GM21447 (cell line): ENCODE data around the gene SLC23A2.
"Not testable (repeated sequence)": the region's sequence is repeated elsewhere in the genome, so short reads cannot be mapped to it uniquely, and the experiment has no call there.

Source experiments
- ATAC-seq: cut with Tn5 transposase; IDR thresholded peaks from one replicate; pipeline ENCODE4 v1.9.1; 2021; ENCODE audit not compliant: unreplicated experiment

The SLC23A2 gene

DNA sequence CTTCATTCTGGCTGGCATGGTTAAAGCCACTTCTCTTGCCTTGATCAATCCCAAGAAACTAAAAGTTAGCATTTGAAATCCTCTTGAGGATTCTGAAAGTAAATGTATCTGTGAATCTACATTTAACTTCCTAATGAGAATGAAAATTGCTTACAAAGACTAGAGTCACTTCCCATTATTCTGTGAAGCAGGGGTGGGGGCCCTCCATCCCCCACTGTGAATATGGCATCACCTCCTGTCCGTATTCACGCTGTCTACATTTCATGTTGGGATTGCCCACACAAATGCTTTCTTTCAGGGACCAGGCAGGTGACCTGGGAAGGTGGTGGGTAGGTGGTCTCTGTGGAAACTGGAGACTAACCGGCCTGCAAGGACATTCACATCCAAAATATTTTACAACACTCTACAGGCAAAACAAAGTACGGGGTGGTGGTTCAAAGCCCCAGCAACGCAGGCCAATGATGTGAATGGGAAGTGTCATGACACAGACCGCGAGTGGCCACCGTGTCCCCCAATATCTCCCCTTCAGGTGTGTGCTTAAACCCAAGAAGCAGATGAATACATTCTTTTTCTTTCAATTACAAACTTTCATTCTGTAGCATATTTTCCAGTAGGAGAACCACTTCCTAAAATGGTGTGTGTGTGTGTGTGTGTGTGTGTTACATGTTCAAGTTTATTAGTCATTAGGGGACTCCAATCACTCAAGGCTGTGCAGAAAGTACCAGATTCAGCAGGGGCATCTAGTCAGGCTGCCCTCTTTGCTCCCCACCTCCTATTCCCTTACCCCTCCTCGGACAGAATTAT is 147.4 kb downstream of the SLC23A2 start:
- ATAC-seq = no peak

DNA sequence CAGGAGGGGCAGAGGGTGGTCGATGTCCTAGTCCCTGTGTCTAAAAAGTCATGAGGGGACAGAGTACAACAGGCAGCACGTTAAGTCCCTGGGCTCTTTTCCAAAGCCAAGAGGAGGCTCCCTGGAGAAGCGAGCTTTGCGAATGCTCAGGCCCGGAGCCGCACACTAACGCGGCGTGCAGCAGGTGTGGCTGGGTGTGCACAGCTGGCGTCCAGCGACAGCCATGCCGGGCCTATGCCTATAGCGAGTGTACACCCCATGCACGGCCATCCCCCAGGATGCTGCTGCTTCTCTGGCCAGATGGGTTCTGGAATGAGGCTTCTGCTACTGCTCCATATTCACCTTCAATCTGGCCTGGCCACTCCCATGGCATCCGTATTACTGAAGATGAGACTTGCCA is 148.3 kb downstream of the SLC23A2 start:
- no peak for ATAC-seq

DNA sequence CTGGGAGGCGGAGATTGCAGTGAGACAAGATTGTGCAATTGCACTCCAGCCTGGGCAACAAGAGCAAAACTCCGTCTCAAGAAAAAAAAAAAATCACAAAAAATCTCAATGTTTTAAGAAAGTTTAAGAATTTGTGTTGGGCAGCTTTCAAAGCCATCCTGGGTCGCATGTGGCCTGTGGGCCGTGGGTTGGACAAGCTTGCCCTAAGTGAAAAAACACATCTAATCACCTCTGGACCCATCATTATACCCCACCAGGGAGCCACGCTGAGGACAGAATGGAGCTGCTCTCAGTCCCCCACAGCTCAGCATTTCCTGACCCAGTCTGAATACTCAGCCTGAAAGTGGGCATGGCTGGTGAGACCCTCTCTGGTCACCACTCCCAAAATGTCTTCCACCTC is 150.3 kb downstream of the SLC23A2 start:
- ATAC-seq = no peak

DNA sequence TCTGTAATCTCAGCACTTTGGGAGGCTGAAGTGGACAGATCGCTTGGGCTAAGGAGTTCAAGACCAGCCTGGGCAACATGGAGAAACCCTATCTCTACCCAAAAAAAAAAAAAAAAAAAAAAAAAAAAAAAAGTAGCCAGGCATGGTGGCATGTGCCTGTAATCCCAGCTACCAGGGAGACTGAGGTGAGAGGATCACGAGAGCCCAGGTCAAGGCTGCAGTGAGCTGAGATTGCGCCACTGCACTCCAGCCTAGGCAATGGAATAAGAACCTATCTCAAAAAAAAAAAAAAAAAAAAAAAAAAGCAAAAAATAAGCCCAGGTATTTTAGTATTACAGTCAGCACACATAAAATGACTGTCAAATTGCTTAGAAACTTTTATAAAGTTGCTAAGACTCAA is 152.5 kb downstream of the SLC23A2 start:
- not testable (repeated sequence) for ATAC-seq

DNA sequence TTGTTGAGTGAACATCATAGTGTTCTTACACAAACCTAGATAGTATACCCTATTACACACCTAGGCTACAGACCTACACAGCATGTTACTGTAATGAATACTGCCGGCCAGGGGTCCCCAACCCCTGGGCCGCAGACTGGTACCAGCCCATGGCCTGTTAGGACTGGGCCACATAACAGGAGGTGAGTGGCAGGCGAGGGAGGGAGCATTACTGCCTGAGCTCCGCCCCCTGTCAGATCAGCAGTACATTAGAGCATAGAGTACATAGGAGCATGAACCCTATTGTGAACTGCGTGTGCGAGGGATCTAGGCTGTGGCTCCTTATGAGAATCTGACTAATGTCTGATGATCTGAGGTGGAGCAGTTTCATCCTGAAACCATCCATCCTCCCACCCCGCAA is 153.3 kb downstream of the SLC23A2 start:
- no peak for ATAC-seq

DNA sequence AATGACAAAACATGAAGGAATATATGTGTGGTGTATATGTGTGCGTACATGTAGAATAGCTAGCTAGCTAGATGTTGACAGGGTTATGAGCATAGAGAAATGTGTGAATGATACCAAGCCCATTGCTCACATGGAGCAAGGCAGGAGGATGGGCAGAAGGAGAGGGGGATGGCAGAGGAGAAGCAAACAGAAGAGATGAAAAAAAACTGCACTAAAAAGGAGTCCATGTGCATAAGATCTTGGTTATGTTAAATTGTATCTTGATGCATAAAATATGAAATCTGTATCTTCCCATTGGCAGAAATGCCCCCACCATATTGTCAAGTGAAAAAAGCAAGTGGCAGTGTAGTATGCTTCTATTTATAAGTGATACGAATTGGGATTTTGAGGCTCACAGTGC is 154.5 kb downstream of the SLC23A2 start:
- ATAC-seq = no peak

DNA sequence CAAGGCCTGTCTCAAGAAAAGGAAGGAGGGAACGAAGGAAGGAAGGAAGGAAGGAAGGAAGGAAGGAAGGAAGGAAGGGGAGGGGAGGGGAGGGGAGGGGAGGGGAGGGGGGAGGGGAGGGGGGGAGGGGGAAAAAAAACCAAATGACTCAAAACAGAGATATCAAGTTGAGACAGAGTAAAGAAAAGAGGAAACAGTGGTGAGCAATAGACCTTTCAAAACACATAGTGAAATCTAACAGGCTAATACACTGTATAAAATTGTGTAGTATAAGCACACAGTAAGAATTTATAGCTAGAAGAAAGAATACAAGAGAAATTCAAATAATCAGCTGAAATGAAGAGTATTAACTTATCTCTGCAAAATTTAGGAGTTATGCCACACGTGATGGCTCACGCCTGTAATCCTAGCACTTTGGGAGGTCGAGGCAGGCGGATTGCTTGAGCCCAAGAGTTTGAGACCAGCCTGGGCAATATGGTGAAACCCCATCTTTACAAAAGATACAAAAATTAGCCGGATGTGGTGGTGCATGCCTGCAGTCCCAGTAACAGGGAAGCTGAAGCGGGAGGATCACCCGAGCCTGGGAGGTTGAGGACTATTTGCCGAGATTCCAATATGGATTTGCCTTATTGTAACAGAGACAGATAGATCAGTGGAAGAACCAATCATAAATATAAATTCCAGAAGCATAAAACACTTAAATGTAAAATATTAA is 156.4 kb downstream of the SLC23A2 start:
- ATAC-seq = no peak

DNA sequence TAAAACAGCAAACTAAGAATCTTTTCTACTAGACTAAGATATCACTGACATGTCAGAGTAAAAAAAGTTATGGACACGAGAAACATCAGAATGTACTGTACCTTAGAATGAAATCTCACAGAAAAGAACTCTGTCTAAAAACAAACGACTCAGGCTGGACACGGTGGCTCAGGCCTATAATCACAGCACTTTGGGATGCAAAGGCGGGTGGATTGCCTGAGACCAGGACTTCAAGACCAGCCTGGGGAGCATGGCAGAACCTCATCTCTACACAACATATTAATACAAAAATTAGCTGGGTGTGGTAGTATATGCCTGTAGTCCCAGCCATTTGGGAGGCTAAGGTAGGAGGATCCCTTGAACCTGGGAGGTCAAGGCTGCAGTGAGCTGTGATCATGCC is 157.0 kb downstream of the SLC23A2 start:
- ATAC-seq = no peak

DNA sequence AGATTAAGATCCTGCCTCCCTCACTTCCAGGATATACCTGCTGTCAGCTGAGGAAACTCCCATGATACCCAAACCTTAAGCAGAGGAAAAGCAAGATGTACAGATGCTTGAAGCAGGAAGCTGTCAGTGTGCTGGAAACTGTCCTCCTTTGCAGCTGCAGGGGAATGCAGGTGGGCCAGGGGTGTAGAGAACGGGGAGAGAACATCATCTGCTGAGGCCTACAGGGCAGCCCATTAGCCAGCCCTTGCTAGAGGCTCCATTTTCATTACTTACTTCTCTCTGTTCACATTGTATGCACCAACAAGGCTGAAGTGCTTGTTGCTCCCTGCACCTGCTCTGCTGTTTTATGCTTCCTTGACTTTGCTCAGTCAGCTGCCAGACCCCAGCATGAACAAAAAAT is 160.5 kb downstream of the SLC23A2 start:
- ATAC-seq = no peak

DNA sequence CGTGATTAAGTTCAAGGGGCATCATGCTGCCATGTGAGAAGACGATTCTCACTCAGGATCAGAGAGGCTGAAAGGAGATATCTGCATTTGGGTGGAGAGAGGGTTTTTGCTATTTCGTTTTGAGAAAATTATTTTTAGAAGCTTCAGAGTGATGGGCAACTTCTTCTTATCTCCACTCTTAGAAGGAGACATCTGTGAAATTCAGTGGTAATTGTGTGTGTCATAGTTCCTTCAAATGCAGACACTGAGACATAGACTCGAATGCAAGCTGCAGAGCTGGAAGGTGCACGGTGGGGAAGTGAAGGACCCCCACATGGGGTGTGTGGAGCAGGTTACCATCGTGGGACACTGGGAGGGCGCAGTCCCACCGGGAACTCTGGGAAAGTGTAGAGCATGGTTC is 162.8 kb downstream of the SLC23A2 start:
- ATAC-seq = no peak

DNA sequence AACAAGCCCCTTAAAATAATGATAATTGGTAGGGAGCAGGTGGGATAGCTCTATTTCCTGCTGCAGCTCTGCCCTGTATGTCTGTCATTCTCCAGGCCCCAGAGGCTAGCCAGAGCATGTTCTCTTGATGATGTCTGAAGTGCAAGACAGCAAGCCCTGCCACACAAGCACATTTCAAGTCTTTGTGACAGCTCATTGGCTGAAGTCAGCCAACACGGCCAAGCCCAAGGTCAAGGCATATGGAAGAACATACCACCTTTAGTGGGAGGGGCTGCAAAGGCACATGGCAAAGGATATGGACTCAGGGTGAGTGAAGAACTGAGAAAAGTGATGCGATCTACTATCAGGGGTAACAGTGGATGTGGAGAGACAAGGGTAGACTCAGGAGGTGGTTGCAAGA is 163.6 kb downstream of the SLC23A2 start:
- no peak for ATAC-seq

DNA sequence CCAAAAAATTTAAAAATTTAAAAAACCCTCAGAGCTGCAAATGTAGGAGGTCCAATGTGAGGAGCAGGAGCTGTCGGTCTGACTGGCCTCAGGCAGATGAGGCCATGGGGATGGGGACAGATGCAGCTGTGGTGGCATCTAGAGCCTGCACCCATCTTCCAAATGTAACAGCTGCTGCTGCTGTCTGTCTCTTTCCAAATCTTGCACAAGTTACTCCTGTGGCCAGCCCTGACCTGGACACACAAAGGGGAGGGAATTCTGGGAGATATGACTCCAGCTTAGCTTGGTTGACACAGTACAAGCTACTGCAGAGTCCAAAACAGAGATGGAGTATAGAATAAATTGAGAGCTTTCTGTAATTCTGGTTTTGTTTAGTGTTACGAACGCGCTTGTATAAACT is 164.4 kb downstream of the SLC23A2 start:
- ATAC-seq = no peak

DNA sequence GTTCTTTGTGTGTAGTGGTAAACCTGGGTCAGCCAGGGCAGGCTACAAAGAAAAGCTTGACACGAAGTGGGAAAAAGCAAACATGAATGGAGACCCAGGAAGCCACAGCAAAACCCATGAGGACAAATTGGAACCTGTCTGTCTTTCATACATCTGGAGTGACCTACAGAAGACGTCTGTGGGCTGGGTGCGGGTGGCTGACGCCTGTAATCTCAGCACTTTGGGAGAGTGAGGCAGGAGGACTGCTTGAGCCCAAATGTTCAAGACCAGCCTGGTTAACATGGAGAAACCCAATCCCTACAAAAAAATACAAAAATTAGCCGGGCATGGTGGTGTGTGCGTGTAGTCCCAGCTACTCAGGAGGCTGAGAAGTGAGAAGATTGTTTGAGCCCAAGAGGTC is 164.8 kb downstream of the SLC23A2 start:
- ATAC-seq = no peak

DNA sequence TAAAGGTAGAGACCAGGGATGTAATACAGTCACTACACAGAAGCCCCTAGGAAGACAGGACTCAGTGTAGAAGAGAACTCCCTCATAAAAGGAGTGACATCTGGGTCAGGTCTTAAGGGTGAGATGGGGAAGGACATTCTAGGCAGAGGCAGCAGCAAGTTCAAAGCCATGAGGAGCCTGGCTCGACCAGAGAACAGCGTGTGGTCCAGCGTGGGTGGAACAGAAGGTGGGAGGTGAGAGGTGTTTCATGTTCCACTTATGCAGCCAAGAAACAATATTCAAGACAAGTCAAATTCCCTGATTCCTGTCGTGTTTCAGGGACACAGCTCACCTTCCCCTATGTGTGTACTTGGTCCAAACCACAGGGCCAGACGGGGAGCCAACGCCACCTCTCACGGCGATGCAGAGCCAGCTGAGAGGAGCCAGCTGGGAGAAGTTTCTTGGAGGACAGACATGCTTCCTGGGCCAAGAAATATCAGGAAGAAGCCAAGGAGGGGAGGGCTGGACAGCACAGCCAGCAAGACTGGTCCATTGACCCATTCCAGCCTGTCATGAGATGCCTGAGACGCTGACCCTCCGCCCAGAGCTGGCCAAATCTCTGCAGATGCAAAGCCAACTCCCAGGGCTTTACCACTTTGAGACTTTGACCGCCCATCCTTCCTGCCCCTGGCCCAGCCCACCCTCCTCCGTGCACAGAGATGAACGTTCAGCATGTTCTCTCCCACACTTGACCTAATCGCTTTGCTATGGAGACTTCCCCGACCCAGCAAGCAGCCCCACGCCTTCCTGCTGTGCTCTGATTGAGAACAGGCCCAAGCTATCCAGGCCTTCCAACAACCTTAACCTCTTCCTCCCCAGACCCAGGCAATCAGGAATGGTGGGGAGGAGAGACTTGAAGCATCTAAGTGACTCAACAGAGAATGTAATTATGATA is 165.8 kb downstream of the SLC23A2 start:
- no peak for ATAC-seq

DNA sequence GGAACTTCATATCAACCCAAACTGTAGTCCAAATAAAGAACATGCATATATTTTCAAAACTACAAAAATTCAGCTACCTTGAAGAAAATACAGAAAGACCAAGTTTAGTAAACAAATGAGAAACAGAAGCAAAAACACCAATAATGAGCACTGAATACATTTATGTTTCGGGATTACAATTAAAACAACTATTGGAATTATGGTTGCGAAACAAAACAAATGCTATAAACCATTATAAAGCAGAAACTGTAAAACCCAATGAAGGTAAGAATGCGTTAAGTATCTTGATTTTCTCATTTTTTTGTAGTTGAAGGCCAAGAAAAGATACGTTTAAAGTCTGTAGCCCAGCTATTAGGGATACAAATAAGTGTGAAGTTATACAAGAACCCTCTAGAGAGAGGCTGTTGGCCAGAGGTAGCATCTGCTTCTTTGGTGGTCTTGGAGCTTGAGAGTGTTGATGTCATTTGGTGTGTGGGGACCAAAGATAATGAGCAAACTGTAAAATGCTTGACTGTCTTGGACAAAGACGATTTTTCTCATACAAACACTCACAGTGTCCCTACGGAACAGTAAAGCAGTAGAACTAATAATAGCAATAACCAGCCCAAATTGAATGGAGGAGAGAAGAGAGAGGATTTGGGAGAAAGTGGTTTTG is 168.1 kb downstream of the SLC23A2 start:
- no peak for ATAC-seq

DNA sequence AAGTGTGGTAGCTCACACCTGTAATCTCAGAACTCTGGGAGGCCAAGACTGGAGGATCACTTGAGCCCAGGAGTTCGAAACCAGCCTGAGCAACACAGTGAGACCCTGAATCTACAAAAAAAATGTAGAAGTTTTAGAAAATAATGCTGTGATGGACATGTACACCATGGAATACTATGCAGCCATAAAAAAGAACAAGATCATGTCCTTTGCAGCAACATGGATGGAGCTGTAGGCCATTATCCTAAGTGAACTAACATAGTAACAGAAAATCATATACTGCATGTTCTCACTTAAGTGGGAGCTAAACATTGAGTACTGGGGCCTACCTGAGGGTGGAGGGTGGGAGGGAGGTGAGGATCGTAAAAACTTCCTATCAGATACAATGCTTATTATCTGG is 168.8 kb downstream of the SLC23A2 start:
- no peak for ATAC-seq

DNA sequence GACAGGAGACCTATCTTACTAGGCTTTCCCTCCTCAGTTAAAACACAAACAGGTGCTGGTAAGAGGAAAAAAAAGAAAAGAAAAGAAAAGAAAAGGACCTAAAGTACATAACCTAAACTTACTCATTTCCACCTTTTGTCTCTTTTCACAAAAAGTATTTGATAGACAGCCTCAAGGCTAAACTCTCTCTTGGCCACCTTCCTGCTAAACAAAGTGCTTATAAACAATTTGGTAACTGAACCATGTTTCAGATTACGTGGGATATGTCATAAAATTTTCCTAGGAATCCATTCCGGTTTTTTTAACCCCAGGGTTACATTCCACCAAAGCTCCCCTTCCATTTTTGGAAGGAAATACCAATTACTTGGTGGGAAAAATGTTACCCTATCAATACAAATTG is 170.6 kb downstream of the SLC23A2 start:
- ATAC-seq = no peak

DNA sequence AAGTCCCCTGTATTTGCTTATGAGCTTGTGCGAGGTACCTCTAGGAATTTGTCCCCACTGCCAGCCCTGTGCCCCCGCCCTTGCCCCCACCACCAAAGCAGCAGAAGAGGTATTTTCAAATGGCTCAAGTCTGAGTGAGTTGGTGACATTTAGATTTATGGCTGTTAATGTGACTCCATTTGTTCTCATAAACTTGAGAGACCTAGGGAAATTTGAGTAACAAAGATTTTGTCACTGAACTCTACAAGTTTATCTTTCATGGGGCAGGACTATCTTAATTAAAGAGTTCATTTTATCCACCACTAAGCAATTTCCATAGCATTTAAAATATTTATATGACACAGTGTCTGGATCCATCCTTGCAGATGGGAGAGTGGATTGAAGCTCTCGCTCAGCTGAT is 171.1 kb downstream of the SLC23A2 start:
- ATAC-seq = no peak

DNA sequence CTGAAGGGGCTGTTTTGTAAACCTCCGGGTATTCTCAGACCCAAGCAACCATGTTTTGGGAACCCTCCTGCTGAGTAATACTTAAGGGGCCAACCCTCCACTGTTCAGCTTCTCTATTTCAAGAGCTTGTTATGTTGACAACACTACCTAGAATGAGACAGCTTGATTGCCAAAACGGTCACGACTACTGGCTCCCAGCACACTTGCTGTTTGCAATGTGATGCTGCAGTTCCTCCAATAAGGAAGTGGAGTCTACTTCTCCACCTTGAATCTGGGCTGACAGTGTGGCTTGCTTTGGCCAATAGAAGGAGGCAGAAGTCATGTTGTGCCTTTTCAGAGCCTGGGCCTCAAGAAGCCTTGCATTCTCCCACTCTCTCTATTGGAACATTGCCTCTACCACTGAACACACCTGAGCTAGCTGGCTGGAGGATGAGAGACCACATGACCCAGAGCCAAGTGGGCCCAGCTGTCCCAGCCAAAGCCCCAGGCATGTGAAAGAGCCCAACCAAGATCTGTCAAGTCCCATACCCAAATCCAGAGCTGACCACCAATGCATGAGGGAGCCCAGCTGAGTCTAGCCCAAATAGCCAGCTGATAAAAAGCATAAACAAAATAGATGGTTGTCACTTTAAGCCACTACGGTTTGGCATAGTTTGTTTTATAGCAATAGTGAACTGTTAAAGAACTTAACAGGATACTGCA is 171.6 kb downstream of the SLC23A2 start:
- no peak for ATAC-seq

DNA sequence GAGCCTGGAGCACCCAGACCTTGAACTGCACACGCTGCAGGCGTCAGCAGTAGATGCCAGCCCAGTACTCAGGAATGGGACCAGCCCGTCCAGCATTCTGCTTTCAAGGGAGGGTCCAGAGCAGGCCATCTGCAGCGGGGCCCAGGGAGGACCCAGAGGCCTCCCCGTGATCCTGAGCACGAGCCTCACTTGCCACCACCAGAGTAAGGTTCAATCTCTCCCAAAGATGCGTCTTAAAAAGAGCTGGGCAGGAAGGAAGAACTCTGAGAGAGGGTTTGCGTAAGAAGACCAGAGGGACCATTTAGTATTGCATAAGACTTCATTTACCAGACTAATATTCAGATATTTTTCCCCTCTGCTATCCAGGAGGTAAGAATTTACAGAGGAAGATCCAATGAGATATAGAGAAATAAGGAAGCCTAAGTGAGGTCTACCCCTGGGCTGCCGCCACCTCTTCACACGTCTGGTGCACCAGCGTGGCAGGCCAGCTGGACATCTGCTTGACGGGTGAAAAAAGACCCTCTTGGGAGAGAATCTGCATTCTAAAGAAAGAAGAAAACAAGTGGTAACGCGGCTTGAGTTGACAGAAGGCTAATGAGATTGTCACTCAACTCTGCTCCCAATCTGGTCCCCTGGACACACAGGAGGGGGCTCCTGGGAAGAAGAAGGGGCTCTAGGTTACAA is 172.3 kb downstream of the SLC23A2 start:
- no peak for ATAC-seq
